HG02970 (cell line): Measurements from ENCODE around the gene HIBCH.
"Not testable (repeated sequence)": the region's sequence is repeated elsewhere in the genome, so short reads cannot be mapped to it uniquely, and the experiment has no call there.

Experiments
- ATAC-seq: cut with Tn5 transposase; IDR thresholded peaks from one replicate; pipeline ENCODE4 v1.9.1; 2021; ENCODE audit warnings: mild to moderate bottlenecking, moderate library complexity, moderate number of reproducible peaks; ENCODE audit not compliant: unreplicated experiment, low FRiP score

HIBCH gene

GRCh38 chr2:190319555-190320498 lies at the start of gene HIBCH:
HIBCH (minus strand) TSS chr2:190319826; CDS start chr2:190319750, 76 bp downstream.
- peak; percentile 96 for ATAC-seq

- no peak for ATAC-seq
These were observed 47.5 kb upstream of the HIBCH start for GRCh38 chr2:190367091-190367490.

- ATAC-seq = no peak
These were observed 46.7 kb upstream of the HIBCH start for GRCh38 chr2:190366248-190366753.

GRCh38 chr2:190365499-190366204 lies 46.0 kb upstream of the HIBCH start:
- no peak for ATAC-seq

GRCh38 chr2:190362894-190363293 lies 43.3 kb upstream of the HIBCH start:
- ATAC-seq = no peak

GRCh38 chr2:190361572-190361971 lies 41.9 kb upstream of the HIBCH start:
- no peak for ATAC-seq

- ATAC-seq = no peak
These were observed 41.3 kb upstream of the HIBCH start for GRCh38 chr2:190360965-190361364.

GRCh38 chr2:190360561-190360960 lies 40.9 kb upstream of the HIBCH start:
- no peak for ATAC-seq

- not testable (repeated sequence) for ATAC-seq
These were observed 39.2 kb upstream of the HIBCH start for GRCh38 chr2:190358655-190359448.

- no peak for ATAC-seq
These were observed 38.0 kb upstream of the HIBCH start for GRCh38 chr2:190357600-190357999.

GRCh38 chr2:190355968-190356644 lies 36.5 kb upstream of the HIBCH start:
- ATAC-seq = no peak

GRCh38 chr2:190354003-190354690 lies 34.5 kb upstream of the HIBCH start:
- ATAC-seq = no peak

GRCh38 chr2:190353537-190353899 lies 33.9 kb upstream of the HIBCH start:
- no peak for ATAC-seq

- ATAC-seq = no peak
These were observed 33.3 kb upstream of the HIBCH start for GRCh38 chr2:190352668-190353536.

GRCh38 chr2:190351955-190352354 lies 32.3 kb upstream of the HIBCH start:
- no peak for ATAC-seq

GRCh38 chr2:190350371-190350770 lies 30.7 kb upstream of the HIBCH start:
- ATAC-seq = no peak

- peak; percentile 73 for ATAC-seq
These were observed 24.7 kb upstream of the HIBCH start for GRCh38 chr2:190344276-190344827.
